ENCODE results near the gene FMN1. TPM values are rescaled to one million over a fixed set of nuclear protein-coding genes. Genes with fewer than 3 reads are reported as not detected.

The FMN1 gene
- total and polyA plus RNA-seq, 12 donors = 0.22 to 5.5 (median 3.3) TPM

GRCh38 chr15:32787949-32788348, 406.6 kb downstream of the FMN1 start:
- DNase-seq = no peak
- Histone ChIP-seq H3K36me3 (no peaks in the 10 kb centered on the region), H3K27ac (no peak overlapping the region), H3K4me3 (no peak overlapping the region), H3K4me1 (no peaks in the 10 kb centered on the region), H3K9me3 (no peaks in the 10 kb centered on the region), H3K27me3 (no peaks in the 10 kb centered on the region)
- ATAC-seq = no peak
- intact Hi-C loops (cut with DNase I) = no loop called here
- TF ChIP-seq, protein P1, sequence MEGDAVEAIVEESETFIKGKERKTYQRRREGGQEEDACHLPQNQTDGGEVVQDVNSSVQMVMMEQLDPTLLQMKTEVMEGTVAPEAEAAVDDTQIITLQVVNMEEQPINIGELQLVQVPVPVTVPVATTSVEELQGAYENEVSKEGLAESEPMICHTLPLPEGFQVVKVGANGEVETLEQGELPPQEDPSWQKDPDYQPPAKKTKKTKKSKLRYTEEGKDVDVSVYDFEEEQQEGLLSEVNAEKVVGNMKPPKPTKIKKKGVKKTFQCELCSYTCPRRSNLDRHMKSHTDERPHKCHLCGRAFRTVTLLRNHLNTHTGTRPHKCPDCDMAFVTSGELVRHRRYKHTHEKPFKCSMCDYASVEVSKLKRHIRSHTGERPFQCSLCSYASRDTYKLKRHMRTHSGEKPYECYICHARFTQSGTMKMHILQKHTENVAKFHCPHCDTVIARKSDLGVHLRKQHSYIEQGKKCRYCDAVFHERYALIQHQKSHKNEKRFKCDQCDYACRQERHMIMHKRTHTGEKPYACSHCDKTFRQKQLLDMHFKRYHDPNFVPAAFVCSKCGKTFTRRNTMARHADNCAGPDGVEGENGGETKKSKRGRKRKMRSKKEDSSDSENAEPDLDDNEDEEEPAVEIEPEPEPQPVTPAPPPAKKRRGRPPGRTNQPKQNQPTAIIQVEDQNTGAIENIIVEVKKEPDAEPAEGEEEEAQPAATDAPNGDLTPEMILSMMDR (IDR thresholded peaks at IDR 0.05) = no peak
- WGBS, 2 donors = 55 to 57% methylated on average over 5 of the region's 5 CpGs

- Histone ChIP-seq H3K27me3 (no peaks in the 10 kb centered on the region), H3K9me3 (no peaks in the 10 kb centered on the region), H3K27ac (no peak overlapping the region), H3K4me1 (no peaks in the 10 kb centered on the region), H3K36me3 (no peaks in the 10 kb centered on the region), H3K4me3 (no peak overlapping the region)
- 71 to 72% methylated on average over 7 of the region's 7 CpGs for WGBS, 2 donors
- intact Hi-C loops (cut with DNase I) = no loop called here
- DNase-seq (no peak), ATAC-seq (no peak)
- TF ChIP-seq, protein P1 (IDR thresholded peaks at IDR 0.05) = no peak
Measured at GRCh38 chr15:32786906-32787305, 407.6 kb downstream of the FMN1 start.

DNA sequence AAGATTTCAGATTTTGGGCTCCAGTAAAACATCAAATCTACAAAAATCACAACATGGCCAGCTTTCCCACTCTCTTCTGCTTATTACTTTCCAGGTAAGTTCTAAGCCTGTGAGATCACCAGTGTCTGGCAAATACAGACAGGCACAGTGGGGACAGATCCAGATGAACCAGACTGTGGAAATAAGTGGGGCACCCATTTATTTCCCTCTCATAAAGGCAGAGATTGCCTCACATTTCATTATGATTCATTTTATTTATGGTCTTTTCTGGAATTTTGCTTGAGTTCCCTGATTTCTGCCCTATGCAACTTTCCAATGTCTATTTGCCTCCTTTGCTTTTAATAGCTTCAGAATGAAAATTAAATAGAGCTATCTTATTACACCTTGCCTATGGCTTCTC, 409.9 kb downstream of the FMN1 start:
- ATAC-seq = no peak
- TF ChIP-seq, protein P1 (IDR thresholded peaks at IDR 0.05) = no peak
- intact Hi-C loops (cut with DNase I) = loop anchor here in 1 of 10 donors (5.0 kb wide), 1 partner anchor 38 kb away; no protein-coding TSS in a partner anchor

DNA sequence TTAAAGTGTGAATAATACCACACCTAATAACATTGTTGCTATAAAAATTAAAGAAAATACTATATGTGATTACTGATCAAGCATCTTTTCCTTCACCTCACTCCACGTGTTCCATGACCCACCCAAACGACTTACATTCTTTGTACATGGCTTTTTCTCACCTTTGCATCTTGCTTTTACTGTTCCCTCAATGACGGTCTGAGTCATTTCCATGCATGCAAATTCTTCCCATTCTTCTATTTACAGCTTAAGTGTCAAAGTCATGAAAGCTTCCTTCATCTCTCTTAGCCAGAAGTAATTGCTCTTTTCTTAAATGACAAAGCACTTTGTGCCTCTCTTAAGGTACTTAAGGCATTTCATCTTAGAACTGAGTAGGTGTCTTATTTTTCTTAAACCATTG, 412.7 kb downstream of the FMN1 start:
- WGBS, 2 donors = 58 to 65% methylated on average over 3 of the region's 3 CpGs
- H3K4me3 ChIP-seq = no peak overlapping the region
- H3K4me1 ChIP-seq = no peaks in the 10 kb centered on the region
- no peaks in the 10 kb centered on the region for H3K27me3 ChIP-seq
- intact Hi-C loops (cut with DNase I) = loop anchor here in 1 of 10 donors (5.0 kb wide), 1 partner anchor 41 kb away; no protein-coding TSS in a partner anchor
- TF ChIP-seq, protein P1 (IDR thresholded peaks at IDR 0.05) = no peak
- ATAC-seq (no peak), DNase-seq (no peak)
- peaks cover 0 to 19% (median 8%) of the 10 kb centered on the region in 11 donors for H3K9me3 ChIP-seq
- no peak overlapping the region for H3K27ac ChIP-seq
- H3K36me3 ChIP-seq = no peaks in the 10 kb centered on the region

More for the DNA sequence above, 409.9 kb downstream of the FMN1 start:
- Histone ChIP-seq H3K9me3 (peaks cover 0 to 5% (median 0%) of the 10 kb centered on the region in 11 donors), H3K4me3 (no peak overlapping the region), H3K4me1 (no peaks in the 10 kb centered on the region), H3K27ac (no peak overlapping the region), H3K36me3 (no peaks in the 10 kb centered on the region), H3K27me3 (no peaks in the 10 kb centered on the region)
- no peak for DNase-seq
